SK-N-SH (cell line): ENCODE data around the gene CYB561D2.

Source experiments
- RXRA ChIP-seq: IDR thresholded peaks from 2 replicates; pipeline ENCODE4 v1.4.0; 2012; ENCODE audit warnings: low read depth, mild to moderate bottlenecking, borderline replicate concordance
- TF ChIP-seq, protein P1 (sequence below): fragments of 200-600 bp; sonication (generic); IDR thresholded peaks from 2 replicates; pipeline ENCODE4 v1.6.1; 2017; ENCODE audit warnings: antibody characterized with exemption, mild to moderate bottlenecking, moderate library complexity

DNA sequence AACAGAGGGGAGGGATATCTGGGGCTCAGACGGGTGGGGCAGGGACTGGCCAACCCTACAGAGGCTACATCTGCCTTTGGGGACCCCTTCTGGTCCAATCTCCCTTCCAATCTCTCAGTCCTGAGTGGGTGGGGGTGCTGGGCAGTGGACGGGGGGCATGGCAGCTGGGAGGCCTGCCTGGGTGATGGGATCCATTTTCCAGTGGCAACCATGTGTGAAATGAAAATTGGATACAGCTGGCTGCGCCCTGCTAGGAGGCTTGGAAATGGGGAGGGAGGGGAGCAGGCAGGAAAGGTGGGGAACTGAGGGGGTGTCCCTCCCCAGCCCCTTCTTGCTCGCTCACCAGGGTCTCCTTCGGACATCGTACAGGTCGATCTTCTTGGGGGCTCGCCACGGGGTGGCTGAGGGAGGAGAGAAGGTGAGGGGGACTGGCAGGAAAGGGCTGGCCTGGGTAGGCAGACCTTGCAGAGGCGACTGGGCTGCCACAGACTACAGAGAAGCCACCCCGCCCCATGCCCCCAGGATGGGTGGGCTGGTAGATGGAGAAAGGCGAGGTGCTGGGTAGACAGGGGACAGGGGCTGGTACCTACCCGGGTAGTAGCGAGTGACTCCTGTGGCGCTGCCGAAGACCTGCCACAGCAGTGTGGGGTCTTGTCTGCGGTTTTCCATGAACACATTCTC is 29.9 kb downstream of the CYB561D2 start:
- no peak for TF ChIP-seq RXRA
- TF ChIP-seq, protein P1, sequence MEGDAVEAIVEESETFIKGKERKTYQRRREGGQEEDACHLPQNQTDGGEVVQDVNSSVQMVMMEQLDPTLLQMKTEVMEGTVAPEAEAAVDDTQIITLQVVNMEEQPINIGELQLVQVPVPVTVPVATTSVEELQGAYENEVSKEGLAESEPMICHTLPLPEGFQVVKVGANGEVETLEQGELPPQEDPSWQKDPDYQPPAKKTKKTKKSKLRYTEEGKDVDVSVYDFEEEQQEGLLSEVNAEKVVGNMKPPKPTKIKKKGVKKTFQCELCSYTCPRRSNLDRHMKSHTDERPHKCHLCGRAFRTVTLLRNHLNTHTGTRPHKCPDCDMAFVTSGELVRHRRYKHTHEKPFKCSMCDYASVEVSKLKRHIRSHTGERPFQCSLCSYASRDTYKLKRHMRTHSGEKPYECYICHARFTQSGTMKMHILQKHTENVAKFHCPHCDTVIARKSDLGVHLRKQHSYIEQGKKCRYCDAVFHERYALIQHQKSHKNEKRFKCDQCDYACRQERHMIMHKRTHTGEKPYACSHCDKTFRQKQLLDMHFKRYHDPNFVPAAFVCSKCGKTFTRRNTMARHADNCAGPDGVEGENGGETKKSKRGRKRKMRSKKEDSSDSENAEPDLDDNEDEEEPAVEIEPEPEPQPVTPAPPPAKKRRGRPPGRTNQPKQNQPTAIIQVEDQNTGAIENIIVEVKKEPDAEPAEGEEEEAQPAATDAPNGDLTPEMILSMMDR = no peak
